Measurements from ENCODE around the gene CRYGN.
A peak's percentile ranks its signal among the peaks of the same experiment; 100 is the strongest.

Gene CRYGN

GRCh38 chr7:151425670-151426440 is 14.1 kb downstream of the CRYGN start:
- no peak for DNase-seq

GRCh38 chr7:151424799-151425198 is 15.1 kb downstream of the CRYGN start:
- no peak for DNase-seq

GRCh38 chr7:151423936-151424335 is 16.0 kb downstream of the CRYGN start:
- DNase-seq: no peak

- DNase-seq: no peak
Observed at GRCh38 chr7:151423226-151423625, 16.7 kb downstream of the CRYGN start.

GRCh38 chr7:151422212-151422611 is 17.7 kb downstream of the CRYGN start:
- no peak for DNase-seq

- DNase-seq: no peak
Observed at GRCh38 chr7:151420144-151420543, 19.8 kb downstream of the CRYGN start.

- DNase-seq: no peak
Observed at GRCh38 chr7:151416941-151417315, 23.0 kb downstream of the CRYGN start.

GRCh38 chr7:151416112-151416940 is 23.6 kb downstream of the CRYGN start:
- no peak for DNase-seq

GRCh38 chr7:151415375-151416105 is 24.4 kb downstream of the CRYGN start:
- DNase-seq: no peak

- DNase-seq: no peak
Observed at GRCh38 chr7:151413241-151413640, 26.7 kb downstream of the CRYGN start.

GRCh38 chr7:151412318-151412717 is 27.6 kb downstream of the CRYGN start:
- no peak for DNase-seq

GRCh38 chr7:151411551-151411950 is 28.4 kb downstream of the CRYGN start:
- DNase-seq: no peak

GRCh38 chr7:151410405-151411390 is 29.2 kb downstream of the CRYGN start:
- no peak for DNase-seq

GRCh38 chr7:151409667-151410404 is 30.1 kb downstream of the CRYGN start, which contains the start of gene WDR86:
Gene WDR86, minus strand, starts transcription at chr7:151410038. Its CDS starts 449 bp downstream, at chr7:151409589.
- DNase-seq: peak; percentile 23

- peak; percentile 59 for DNase-seq
Observed at GRCh38 chr7:151408839-151409666, 30.9 kb downstream of the CRYGN start.

GRCh38 chr7:151408498-151408838 is 31.5 kb downstream of the CRYGN start:
- DNase-seq: no peak

- no peak for DNase-seq
Observed at GRCh38 chr7:151406886-151407583, 32.9 kb downstream of the CRYGN start.

GRCh38 chr7:151406051-151406875 is 33.7 kb downstream of the CRYGN start:
- DNase-seq: no peak

- DNase-seq: no peak
Observed at GRCh38 chr7:151405588-151405987, 34.4 kb downstream of the CRYGN start.
